Activated CD4-positive, alpha-beta T cell treated with anti-CD3 and anti-CD28 coated beads, Interleukin-2, amount 50 U/mL, for 4 hours (primary cell): Measurements from ENCODE around the gene KIRREL3.
A peak's percentile ranks its signal among the peaks of the same experiment; 100 is the strongest.

Experiments
- DNase-seq, 2 experiments: peaks; one replicate each; pipeline ENCODE4 v3.0.0-alpha.2; 2020

KIRREL3 gene

GRCh38 chr11:126430581-126431335 lies 569.8 kb downstream of the KIRREL3 start:
- DNase-seq = no peak

DNA sequence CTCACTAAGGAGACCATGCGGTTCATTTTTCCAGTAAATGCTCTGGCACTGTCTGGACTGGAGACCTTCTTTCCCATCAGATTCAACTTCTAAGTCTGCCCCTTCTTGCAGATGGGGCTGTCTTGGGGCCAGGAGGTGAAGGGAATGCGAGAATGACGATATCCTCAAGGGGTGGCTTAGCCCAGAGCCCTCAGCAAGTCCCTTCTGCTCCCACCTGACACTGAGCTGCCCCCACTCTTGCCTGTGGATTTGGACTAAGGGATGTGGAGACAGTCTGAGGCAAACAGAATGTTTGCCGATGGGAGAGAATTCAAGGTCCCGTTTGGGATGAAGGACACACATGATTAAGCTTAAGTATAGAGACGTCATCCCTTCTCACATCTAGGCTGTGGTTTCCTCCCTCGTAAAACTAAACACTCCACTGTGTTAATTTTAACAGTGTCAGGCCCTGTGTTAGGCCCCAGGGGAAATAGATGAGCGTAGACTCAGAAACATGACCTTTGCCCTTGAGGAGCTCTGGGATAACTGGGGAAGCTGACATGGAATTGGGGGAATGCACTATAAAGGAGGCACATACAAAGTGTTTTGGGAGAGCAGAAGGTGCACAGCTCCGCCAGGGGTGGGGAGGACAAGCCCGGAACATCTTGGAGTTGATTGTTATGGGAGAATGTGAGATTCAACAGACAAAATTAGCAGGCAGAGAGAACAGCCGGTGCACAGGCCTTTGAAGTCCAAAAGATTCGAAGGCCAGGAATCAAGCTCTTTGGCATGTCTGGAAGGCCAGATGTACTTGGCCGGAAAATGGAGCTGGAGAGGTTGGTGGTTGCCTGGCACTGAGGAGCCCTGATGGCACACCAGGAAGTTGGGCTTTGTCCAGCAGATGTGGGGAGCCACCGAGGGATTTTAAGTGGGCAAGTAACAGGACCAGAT lies 573.5 kb downstream of the KIRREL3 start:
- DNase-seq = no peak

DNA sequence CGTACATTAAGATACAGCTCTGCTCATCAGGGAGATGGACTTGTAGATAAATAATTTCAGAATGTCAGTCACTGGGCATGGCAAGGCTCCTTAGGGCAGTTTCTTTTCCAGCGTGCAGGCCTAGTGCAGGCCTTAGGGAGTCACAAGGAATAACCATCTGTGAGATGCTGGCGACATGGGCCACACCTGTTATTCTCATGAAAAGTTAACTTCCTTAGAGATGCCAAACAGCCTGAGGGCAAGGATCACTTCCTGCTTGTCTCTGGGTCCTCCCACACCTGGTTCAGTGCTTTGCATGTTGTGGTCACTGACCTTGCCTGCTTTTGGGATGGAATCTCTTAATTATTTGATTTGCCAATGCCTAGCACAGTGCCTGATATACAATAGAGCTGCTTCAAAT lies 574.5 kb downstream of the KIRREL3 start:
- no peak for DNase-seq

DNA sequence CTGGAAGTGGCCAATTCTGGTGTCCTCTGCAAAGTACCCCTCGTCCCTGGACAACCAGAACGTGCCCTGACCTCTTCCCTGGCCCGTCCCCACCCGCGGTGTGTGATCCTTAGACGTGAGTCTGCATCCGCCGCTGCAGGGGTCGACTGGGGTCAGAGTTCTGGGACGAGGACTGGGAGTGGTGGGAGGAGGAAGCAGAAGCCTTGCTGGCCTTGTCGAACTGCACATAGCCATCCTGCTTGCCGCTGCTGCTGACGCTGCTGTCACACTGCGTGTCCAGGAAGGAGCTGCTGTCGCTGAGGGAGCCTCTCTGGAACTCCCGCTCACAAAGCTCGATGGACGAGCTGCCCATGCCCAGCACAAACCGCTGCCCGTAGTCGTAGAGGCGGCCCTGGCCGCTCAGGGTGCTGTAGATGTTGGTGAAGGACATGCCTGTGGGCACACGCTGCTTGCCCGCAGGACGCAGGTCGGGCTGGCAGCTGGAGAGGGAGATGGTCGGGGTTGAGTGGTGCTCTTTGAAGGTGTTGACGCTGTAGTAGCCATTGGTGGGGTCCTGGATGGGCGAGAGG lies 576.0 kb downstream of the KIRREL3 start:
- DNase-seq = no peak

DNA sequence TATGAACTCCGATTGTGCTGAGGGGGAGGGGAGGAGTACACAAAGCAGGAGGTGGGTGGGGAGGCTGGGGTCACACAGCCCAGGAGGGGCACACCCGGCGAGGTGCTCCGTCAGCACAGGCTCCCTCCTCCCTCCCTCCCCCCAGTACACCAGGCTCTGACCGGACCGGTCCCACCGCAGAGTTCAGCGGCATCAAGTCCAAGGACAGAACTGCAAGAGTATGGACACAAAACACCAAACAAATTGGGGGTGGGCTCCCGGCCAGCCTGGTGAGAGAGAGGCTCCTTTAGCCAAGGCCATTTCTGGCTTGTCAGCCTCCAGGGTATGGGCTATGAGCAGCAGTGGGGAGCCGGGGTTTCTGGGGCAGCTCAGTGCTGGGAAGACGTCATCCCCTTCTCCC lies 576.8 kb downstream of the KIRREL3 start:
- DNase-seq = no peak

DNA sequence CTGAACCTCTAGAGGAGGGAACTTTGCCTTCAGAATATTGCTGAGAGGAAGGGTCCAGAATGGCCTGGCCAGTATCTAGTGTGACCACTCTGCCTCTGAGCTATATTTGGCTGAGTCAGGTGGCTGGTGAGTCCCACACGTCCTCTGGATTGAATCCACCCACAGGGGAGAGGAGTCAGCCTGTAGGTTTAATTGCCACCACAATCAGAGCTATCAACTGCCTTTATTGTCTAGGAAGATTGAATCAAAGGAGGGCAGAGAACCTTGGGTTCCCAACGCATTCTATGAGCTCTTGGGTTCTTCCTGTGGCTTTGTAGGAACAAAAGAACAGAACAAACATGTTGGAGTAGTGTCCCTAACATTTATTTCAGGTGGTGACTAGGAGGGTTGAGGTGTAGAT lies 577.4 kb downstream of the KIRREL3 start:
- DNase-seq = no peak

- DNase-seq = no peak
Measured at GRCh38 chr11:126422446-126422845, 578.1 kb downstream of the KIRREL3 start.

GRCh38 chr11:126421271-126421671 lies 579.3 kb downstream of the KIRREL3 start:
- DNase-seq = no peak

- DNase-seq = no peak
Measured at GRCh38 chr11:126420698-126421256, 579.8 kb downstream of the KIRREL3 start.

GRCh38 chr11:126419801-126420697 lies 580.5 kb downstream of the KIRREL3 start:
- no peak for DNase-seq

DNA sequence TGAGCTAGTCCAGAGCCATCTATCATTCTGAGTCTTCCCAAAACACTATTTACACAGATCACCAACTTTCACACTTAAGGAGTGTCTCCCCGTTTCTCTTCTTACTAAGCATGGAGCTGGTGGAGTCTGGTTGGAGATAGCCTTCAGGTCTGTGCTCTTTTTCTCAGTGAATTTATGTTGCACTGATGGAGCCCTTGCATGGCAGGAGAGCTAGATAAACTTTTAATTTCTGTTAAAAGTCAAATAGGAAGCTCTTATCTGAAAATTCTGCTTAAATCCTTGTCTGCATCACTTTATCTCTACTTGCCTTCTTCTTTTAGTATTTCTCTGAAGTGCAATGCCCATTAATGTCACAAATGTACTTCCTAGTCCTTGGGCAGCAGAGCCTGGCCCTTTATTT lies 581.7 kb downstream of the KIRREL3 start:
- no peak for DNase-seq

DNA sequence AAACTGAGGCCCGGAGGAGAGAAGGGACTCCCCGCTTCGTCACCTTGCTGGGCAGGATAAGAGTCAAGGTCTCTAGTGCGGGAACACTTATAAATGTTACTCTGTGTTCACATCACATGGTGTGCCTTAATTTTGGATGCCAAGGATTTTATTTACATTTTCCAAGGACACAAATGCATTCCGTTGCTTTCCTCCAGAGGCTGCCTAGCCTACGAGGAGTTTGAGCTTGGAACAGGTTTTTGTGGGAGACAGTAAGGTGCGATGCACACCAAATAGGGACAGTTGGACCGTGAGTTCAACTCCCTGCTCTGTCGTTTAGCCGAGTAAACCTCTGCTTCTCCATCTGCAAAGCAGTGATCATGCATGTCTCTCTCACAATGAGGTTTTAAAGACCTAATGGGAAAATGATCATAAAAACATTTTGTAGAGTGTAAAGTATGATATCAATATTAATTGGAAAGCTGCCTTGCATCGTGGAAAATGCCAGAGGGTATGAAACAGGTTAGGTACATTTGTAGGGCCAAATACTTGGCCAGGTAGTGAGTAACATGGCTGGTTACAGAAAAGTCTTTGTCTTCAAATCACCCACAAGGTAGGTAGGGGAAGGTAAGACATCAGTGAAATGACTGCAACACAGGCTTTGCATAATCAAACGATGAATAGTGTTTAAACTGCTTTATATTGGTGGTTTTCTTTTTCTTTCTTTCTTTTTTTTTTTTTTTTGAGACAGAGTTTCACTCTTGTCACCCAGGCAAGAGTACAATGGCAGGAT lies 583.3 kb downstream of the KIRREL3 start:
- no peak for DNase-seq

DNA sequence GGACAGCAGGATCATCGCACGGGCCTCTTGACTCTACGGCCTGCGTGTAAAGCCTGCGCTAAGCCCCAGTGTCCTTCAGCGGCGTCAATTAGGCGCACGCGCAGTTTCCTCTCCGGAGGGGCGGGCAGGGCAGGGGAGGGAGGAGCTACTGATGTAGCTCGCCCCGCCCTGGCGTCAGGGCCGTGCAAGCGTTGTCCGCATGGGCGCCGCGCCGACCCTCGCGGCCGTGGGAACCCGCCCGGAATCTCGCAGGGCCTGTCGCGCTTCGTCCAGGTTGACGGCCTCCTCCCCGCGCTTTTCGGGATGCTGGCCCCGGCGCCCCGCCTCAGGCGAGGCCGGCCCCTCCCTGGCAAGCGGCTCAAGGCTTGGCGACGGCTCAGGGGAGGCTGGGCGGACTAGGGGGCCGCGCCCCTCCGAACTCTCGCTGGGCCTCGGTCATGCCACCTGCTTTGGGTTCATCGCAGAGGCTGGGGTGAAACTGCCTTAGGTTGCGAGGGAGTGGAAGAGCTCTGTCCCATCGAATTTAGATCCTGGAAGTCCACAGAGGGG lies 584.0 kb downstream of the KIRREL3 start:
- peak; percentile 51 to 57 for DNase-seq

DNA sequence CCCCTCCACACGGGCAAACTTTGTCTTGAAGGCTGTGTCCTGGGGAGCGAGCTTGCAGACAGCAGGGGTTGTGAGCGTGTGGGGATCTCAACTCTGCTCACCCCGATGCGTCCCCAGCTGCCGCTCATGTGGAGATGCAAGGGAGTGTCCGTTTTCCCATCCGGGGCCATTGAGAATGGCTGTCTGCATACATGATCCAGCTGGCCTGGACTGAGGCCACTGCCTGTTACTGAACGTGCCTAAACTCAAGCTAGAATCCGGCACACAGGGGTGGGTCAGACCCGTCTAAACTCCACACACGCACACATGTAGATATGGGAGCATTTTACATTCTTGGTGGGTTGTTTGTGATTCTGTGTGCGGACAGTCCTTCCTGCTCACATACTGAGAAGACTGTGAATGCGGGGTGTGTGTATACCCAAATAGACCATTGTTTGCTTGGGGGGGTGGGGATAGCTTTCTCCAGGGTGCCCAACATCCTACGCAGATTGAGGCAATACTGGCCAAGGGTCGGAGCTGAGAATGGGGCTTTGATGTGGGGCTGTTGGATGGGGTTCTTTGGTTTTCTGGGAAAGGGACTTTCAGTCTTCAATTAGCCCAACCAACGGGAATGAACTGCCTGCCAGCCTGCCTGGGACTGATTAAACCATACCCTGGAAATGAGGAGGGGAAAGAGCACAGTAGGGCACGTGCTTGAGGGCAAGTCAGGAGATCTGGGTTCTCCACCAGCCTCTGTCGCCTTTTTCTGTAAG lies 584.7 kb downstream of the KIRREL3 start:
- no peak for DNase-seq

- DNase-seq = no peak
Measured at GRCh38 chr11:126415128-126415527, 585.4 kb downstream of the KIRREL3 start.

DNA sequence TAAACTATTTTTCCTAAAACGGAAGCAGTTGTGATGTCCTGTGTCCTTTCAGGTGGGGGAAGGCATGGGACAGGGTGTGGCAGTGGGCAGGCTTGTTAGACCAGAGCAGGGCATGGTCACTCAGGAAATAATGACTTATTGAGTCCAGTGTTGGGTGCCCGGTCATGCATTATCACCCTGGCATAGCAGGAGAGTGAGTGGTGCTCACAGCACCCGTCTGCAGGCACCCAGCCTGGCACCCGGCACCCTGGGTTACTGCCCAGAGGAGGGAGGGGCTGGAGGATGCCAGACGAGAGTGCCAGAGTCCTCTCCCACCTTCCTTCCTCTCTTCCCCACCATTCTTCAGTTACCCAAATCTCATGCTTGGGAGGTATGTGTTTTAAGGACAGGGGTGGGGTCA lies 586.0 kb downstream of the KIRREL3 start:
- no peak for DNase-seq

- no peak for DNase-seq
Measured at GRCh38 chr11:126413843-126414405, 586.6 kb downstream of the KIRREL3 start.

GRCh38 chr11:126413426-126413825 lies 587.1 kb downstream of the KIRREL3 start:
- DNase-seq = no peak

- DNase-seq = no peak
Measured at GRCh38 chr11:126411971-126412381, 588.6 kb downstream of the KIRREL3 start.

DNA sequence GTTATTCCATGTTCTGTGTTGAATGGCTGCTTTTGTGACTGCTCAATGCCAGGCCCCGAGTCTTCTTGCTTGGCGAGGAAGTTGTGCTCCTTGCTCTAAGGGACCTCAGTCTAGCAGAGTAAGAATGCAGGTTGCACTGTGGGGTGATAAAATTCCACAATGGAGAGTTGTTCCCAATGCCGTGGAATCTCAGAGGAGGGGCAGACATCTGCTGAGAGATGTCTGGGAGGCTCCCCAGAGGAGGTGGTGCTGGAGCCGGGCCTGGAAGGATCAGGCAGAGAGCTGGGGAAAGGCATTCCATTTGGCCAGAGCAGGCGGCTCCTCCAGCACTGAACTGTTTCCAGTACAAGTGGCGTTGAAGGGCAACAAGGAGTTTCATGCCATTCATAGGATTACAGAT lies 589.9 kb downstream of the KIRREL3 start:
- DNase-seq = no peak
